Jurkat, Clone E6-1 (cell line): Measurements from ENCODE around the gene KSR1.

ENCODE experiments used
- DNase-seq: peaks from one replicate; pipeline ENCODE4 v3.0.0-alpha.2; 2011; ENCODE audit warnings: low read depth, low spot score
- H3K4me3 ChIP-seq: 2 replicates; pipeline ENCODE4 v1.5.1; 2011; ENCODE audit warnings: mild to moderate bottlenecking, low read length, control low read depth, moderate library complexity

Gene KSR1

DNA sequence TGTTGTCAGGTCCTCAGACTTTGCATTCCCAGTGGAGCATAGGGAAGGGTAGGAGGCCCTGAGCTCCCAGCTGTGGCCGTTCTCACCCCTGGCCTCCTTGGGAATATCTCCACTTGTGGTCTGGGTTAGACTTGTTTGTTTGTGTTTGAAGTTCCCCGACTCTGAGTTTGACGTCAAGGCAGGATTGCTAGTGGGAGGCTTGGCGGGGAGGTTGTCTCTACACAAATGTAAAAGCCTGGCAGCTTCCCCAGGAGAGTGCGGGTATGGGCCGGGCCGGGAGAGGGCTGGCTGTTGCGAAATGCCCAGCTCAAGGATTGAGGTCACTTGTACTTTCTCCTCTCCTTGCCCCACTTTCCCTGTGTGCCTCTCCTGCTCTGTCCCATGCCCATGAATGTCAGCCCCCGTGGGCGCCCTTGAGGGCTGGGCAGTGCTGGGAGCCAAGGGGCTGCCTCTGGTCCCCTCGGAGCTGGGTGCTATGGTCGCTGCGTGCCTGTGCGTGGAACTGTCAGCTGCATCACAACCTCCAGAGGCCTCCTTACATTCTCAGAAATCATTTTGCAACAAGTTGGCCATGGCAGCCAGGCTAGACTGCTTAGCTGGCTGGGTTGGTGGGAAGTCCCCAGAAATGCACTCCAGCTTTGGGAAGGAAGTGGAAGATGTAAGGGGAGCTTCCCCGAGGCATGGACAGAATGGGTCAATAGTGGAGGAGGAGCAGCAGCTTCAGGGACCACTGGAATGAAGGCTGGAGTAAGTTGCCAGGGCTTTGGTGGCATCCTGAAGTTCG is 84.3 kb downstream of the KSR1 start:
- H3K4me3 ChIP-seq, result no peak overlapping the region
- no peak for DNase-seq

GRCh38 chr17:27541301-27542023 is 85.2 kb downstream of the KSR1 start:
- DNase-seq, result no peak
- H3K4me3 ChIP-seq, result no peak overlapping the region

DNA sequence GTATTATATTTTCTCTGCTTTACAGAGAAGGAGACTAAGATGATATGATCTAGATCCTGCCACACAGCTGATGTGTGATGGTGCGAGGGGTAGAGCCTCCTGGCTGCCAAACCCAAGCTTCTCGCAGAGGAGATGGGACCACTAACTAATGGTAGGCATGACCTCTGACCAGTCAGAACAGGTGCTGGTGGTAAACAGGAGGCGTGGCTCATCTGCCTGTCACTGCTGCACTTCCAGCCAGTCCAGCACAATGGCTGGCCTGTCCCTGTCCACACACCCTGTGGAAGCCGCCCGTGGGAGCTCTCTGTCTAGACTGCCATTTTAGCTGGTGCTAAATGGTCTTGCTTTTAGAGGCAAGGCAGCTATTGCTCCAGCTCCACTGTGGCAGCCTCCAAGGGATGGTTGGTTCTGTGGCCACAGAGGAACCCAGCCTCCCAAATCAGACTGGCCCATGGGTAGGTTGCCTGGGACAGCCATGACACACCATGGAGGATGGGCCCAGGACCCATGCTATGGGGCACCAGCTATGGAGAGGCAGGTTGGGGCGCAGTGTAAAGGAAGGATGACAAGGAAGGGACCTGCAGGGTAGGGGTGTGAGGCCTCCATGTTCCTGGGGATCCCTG is 86.7 kb downstream of the KSR1 start:
- H3K4me3 ChIP-seq, result no peak overlapping the region
- DNase-seq, result no peak

GRCh38 chr17:27543464-27543856 is 87.2 kb downstream of the KSR1 start:
- DNase-seq, result no peak
- no peak overlapping the region for H3K4me3 ChIP-seq

DNA sequence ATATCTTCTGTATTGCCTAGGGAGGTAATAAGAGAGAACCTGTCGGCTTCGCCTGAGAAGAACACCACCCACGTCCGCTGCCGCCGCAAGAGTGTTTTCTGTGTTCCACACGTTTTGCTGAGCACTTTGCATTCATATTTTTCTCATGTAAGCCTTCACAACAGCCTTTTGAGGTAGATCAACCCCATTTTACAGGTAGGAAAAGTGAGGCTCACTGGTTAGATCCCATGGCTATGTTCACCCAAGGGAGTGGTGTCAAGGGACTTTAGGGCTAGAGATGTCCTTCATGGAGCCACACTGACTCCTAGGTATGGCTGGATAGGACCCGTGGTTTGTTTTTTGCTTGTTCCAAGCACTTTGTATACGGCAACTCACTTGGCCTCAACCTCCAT is 87.7 kb downstream of the KSR1 start:
- H3K4me3 ChIP-seq, result no peak overlapping the region
- no peak for DNase-seq

DNA sequence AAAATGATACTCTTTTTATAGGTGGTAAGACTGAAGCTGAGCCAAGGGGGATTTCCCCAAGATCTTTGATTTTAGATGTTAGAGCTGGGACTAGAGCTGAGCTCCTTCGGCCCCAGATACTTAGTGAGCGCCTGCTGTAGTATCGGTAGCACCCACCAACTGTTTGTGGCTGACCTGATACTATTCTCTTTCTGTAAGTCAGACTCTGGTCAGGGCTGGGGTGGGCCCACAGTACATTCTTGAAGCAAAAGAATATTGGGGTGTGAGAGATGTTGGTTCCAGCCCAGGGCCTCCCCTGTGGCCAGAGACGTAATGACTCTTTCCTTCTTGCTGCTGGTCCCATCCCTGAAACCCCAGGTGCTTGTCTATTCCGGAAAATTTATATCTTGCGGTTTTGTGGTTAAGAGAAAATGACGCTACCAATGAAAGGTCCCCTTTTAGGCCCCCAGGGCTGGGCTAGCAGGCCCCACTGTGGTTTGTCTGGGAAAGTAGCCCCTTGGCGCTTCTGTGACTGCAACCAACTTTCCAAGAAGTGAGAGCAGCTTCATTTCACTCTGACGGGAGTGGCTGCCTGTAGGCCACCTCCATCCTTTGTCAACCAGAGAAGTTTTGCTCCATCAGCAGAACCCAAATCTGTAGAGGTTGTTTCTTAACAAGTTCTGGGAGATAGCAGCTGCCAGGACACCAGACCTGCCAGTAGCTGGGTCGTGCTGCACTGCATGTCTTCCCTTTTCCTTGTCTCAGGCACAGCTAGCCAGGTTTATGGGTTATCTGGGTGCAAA is 88.3 kb downstream of the KSR1 start:
- peak; percentile 54 for DNase-seq
- H3K4me3 ChIP-seq, result no peak overlapping the region

- H3K4me3 ChIP-seq, result no peak overlapping the region
- DNase-seq, result no peak
Observed at GRCh38 chr17:27545562-27546229, 89.4 kb downstream of the KSR1 start.

- no peak overlapping the region for H3K4me3 ChIP-seq
- no peak for DNase-seq
Observed at GRCh38 chr17:27546624-27547300, 90.5 kb downstream of the KSR1 start.

GRCh38 chr17:27547301-27547683 is 91.0 kb downstream of the KSR1 start:
- DNase-seq, result no peak

DNA sequence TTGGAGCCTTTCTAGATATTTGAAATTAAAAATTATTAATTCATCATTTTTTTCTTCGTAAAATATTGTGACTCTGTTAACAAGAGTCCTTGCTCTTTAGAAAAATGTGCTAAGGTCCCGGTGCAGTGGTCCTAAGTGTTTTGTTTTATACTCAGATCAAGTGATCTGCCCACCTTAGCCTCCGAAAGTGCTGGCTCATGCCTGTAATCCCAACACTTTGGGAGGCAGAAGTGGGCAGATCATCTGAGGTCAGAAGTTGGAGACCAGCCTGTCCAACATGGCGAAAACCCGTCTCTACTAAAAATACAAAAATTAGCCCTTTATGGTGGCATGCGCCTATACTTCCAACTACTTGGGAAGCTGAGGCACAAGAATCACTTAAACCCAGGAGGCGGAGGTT is 92.1 kb downstream of the KSR1 start:
- DNase-seq, result no peak
- no peak overlapping the region for H3K4me3 ChIP-seq

More at GRCh38 chr17:27547301-27547683, 91.0 kb downstream of the KSR1 start:
- no peak overlapping the region for H3K4me3 ChIP-seq

DNA sequence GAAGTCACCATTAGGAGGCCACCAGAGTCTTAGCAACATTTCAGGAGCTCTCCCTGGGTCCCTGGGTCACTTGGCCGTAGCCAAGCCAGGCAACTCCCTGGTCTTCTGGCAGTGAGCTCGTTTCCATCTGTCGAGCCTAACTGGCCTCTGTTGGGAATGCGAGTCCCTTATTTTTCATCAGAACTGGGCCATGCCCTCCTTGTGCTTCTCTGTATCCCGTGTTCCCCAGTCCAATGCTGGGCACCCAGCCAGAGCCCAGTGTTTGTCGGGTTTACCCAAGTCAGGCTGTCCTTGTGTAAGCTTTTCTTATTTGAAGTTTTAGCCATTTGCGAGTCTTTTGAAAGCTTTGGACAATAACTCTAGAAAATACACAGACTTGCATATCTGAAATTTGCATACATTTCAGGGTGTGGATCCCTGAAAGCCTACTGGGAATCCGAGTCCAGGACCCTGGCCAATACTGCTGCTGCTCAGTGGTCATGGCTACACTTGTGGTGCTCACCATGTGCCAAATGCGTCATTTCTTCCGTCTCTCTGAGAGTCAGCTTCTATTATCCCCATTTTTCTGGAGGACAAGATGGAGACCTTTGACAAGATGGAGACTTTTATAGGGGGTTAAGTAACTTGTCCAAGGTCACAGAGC is 93.1 kb downstream of the KSR1 start:
- H3K4me3 ChIP-seq, result no peak overlapping the region
- DNase-seq, result no peak

- DNase-seq, result no peak
- H3K4me3 ChIP-seq, result no peak overlapping the region
Observed at GRCh38 chr17:27550291-27550930, 94.2 kb downstream of the KSR1 start.

- DNase-seq, result no peak
- H3K4me3 ChIP-seq, result no peak overlapping the region
Observed at GRCh38 chr17:27550974-27551505, 94.8 kb downstream of the KSR1 start.

GRCh38 chr17:27551701-27552248 is 95.5 kb downstream of the KSR1 start:
- no peak overlapping the region for H3K4me3 ChIP-seq
- no peak for DNase-seq

DNA sequence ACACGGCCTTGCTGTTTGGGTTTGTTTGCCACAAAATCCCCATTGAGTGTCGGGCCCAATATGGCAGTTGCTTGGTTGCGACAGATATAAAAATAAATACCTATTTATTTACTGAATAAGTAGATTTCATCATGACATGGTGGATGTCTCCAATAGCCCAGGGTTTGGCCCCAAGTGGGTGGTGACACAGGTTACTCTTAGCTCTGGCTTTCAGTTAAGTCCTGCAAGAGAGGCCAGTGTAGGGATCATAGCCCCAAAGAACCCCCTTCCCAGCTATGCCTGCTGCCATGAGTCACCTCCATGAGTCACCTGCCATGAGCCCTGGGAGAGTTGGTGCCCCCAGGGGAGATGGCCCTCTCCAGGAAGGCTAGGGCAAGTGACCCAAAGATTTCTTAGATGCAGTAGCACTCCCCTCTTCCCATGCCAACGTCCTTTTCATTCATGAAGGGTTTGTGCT is 96.1 kb downstream of the KSR1 start:
- H3K4me3 ChIP-seq, result no peak overlapping the region
- no peak for DNase-seq

DNA sequence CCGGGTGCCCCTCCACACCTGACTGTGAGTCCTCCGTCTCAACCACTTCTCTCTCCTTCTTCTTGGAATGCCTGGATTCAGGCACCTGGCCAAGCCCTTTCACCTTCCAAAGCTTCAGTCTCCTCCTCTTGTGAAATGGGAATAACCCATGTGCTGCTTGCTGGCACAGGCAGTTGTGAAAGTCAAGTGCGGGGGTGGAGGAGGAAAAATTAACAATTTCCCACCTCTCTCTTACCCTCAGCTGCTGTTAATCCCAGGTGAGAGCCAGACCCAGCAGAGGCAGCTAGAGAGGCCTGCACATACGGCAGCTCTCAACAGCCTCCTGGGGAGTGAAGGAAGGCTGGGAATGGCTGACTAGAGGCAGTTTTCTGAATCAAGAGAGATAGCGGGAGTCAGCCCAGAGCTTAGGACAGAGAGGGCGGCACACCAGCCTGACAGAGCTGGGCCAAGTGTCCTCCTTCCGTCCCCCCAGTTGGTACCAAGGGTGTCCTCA is 96.8 kb downstream of the KSR1 start:
- no peak overlapping the region for H3K4me3 ChIP-seq
- no peak for DNase-seq

GRCh38 chr17:27554152-27554551 is 97.9 kb downstream of the KSR1 start:
- no peak for DNase-seq
- H3K4me3 ChIP-seq, result no peak overlapping the region
